HepG2 (cell line): Measurements from ENCODE around the gene DSCAM.

ENCODE experiments used
- DR1 ChIP-seq: sonication (generic); formaldehyde crosslinking; IDR thresholded peaks from 2 replicates; pipeline ENCODE4 v1.8.0; 2021; ENCODE audit warnings: mild to moderate bottlenecking, missing genetic modification reagents, inconsistent platforms
- ELF1 ChIP-seq: sonication (generic); formaldehyde crosslinking; IDR thresholded peaks from 2 replicates; pipeline ENCODE4 v1.4.0; 2020; ENCODE audit warnings: missing genetic modification reagents
- GABPA ChIP-seq, 2 experiments: IDR thresholded peaks; 2 replicates each; pipeline ENCODE4 v1.6.1; 2011 to 2016; ENCODE audit warnings: low read depth in 2 of 2, low read length in 1 of 2, missing biosample characterization in 1 of 2, missing genetic modification characterization in 1 of 2
- MED8 ChIP-seq: sonication (generic); formaldehyde crosslinking; IDR thresholded peaks from 2 replicates; pipeline ENCODE4 v1.8.1; 2023; ENCODE audit warnings: mild to moderate bottlenecking, missing genetic modification reagents; ENCODE audit not compliant: insufficient replicate concordance
- NFIB ChIP-seq: sonication (generic); formaldehyde crosslinking; IDR thresholded peaks from 2 replicates; pipeline ENCODE4 v1.9.0; 2021; ENCODE audit warnings: missing genetic modification reagents, mild to moderate bottlenecking, borderline replicate concordance
- RFX5 ChIP-seq: IDR thresholded peaks from 2 replicates; pipeline ENCODE4 v1.6.1; 2011; ENCODE audit warnings: low read depth, low read length, improper control_type of control experiment
- YY1 ChIP-seq: IDR thresholded peaks from 2 replicates; pipeline ENCODE4 v1.6.1; 2011; ENCODE audit warnings: low read length, low read depth, moderate library complexity, mild to moderate bottlenecking; ENCODE audit not compliant: insufficient read depth, insufficient replicate concordance
- ZNF124 ChIP-seq: sonication (generic); formaldehyde crosslinking; IDR thresholded peaks from 2 replicates; pipeline ENCODE4 v1.4.0; 2020; ENCODE audit warnings: missing genetic modification reagents
- ZNF660 ChIP-seq: sonication (generic); formaldehyde crosslinking; IDR thresholded peaks from 2 replicates; pipeline ENCODE4 v1.5.1; 2020; ENCODE audit warnings: mild to moderate bottlenecking, low read depth, missing genetic modification reagents, borderline replicate concordance
- TF ChIP-seq, protein P1 (sequence below): sonication (generic); formaldehyde crosslinking; IDR thresholded peaks from 2 replicates; pipeline ENCODE4 v1.4.0; 2020; ENCODE audit warnings: missing genetic modification reagents
- TF ChIP-seq, protein P2 (sequence below): sonication (generic); formaldehyde crosslinking; IDR thresholded peaks from 2 replicates; pipeline ENCODE4 v1.8.1; 2022; ENCODE audit warnings: mild to moderate bottlenecking, missing genetic modification reagents
- TF ChIP-seq, protein P3 (sequence below): sonication (generic); formaldehyde crosslinking; IDR thresholded peaks from 2 replicates; pipeline ENCODE4 v1.5.0; 2020; ENCODE audit warnings: mild to moderate bottlenecking, missing genetic modification reagents, moderate library complexity

- TF ChIP-seq ZNF660 (CRISPR knock-in tag) (no peak), GABPA (IDR thresholded peaks at IDR 0.05; ENCODE audit: low read depth, low read length) (no peak), GABPA (CRISPR knock-in tag; IDR thresholded peaks at IDR 0.05; ENCODE audit: low read depth) (no peak), RFX5 (no peak), NFIB (CRISPR knock-in tag) (no peak), ELF1 (CRISPR knock-in tag) (no peak), YY1 (no peak), ZNF124 (CRISPR knock-in tag) (no peak), MED8 (no peak), DR1 (CRISPR knock-in tag) (no peak)
- TF ChIP-seq, protein P1, sequence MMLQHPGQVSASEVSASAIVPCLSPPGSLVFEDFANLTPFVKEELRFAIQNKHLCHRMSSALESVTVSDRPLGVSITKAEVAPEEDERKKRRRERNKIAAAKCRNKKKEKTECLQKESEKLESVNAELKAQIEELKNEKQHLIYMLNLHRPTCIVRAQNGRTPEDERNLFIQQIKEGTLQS (CRISPR knock-in tag) = no peak
- TF ChIP-seq, protein P2, sequence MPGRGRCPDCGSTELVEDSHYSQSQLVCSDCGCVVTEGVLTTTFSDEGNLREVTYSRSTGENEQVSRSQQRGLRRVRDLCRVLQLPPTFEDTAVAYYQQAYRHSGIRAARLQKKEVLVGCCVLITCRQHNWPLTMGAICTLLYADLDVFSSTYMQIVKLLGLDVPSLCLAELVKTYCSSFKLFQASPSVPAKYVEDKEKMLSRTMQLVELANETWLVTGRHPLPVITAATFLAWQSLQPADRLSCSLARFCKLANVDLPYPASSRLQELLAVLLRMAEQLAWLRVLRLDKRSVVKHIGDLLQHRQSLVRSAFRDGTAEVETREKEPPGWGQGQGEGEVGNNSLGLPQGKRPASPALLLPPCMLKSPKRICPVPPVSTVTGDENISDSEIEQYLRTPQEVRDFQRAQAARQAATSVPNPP (CRISPR knock-in tag) = no peak
- TF ChIP-seq, protein P3, sequence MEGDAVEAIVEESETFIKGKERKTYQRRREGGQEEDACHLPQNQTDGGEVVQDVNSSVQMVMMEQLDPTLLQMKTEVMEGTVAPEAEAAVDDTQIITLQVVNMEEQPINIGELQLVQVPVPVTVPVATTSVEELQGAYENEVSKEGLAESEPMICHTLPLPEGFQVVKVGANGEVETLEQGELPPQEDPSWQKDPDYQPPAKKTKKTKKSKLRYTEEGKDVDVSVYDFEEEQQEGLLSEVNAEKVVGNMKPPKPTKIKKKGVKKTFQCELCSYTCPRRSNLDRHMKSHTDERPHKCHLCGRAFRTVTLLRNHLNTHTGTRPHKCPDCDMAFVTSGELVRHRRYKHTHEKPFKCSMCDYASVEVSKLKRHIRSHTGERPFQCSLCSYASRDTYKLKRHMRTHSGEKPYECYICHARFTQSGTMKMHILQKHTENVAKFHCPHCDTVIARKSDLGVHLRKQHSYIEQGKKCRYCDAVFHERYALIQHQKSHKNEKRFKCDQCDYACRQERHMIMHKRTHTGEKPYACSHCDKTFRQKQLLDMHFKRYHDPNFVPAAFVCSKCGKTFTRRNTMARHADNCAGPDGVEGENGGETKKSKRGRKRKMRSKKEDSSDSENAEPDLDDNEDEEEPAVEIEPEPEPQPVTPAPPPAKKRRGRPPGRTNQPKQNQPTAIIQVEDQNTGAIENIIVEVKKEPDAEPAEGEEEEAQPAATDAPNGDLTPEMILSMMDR (CRISPR knock-in tag) = no peak
These were observed 43.9 kb downstream of the DSCAM start for GRCh38 chr21:40803101-40803500.
